Measurements from ENCODE around the gene NBAS.

DNA sequence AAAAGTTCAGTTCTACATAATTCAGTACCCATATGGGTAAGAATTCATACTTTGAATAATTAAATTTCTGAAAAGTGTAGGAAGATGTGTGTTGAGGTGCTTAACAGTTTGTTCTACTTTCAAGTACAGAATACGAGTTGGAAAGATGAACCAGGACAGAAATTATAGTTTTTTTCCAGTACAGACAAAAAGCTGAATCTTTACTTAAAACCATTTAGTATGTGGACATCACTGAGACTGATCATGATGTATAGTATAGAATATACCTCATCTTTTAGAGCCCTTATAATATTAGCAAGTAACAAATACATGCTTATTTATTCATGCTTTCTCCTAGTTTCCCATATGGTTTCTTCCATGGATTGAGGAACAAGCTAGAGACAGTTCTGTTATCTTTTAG lies 40.5 kb upstream of the NBAS start:
- TF ChIP-seq POLR2A (IDR thresholded peaks at IDR 0.05; ENCODE audit: low read depth, low read length) (no peak), POLR2AphosphoS5 (IDR thresholded peaks at IDR 0.05; ENCODE audit: low read depth, low read length) (no peak)

Data from GM12892 (cell line).